NCI-H2227 (cell line): ENCODE results near the gene QRSL1.
"Not testable (repeated sequence)": the region's sequence is repeated elsewhere in the genome, so short reads cannot be mapped to it uniquely, and the experiment has no call there.

Experiments used
- DNase-seq: peaks from one replicate; lab custom pipeline; 2025; ENCODE audit not compliant: unreplicated experiment; lab: John Stamatoyannopoulos, UW

QRSL1 gene

GRCh38 chr6:106623039-106623438 is 6.3 kb upstream of the QRSL1 start:
- DNase-seq = no peak

DNA sequence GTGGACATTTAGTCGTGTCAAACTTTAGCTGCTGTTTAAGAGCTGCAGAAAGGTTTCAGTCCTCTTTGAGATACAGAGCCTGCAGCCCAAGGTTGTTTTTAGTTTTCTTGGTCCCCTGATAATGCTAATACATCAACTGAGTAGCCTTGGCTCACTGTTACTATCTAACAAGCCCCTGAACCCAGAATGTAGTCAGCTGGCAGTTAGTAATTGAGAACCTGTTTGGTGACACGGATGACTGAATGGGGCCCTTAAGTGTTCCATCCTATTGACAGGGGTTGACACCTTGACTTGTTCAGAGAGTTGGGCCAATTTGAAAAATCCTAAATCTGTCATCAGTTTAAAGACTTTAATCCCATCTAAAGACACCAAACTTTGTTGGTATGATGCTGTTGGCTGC is 2.9 kb upstream of the QRSL1 start:
- no peak for DNase-seq

DNA sequence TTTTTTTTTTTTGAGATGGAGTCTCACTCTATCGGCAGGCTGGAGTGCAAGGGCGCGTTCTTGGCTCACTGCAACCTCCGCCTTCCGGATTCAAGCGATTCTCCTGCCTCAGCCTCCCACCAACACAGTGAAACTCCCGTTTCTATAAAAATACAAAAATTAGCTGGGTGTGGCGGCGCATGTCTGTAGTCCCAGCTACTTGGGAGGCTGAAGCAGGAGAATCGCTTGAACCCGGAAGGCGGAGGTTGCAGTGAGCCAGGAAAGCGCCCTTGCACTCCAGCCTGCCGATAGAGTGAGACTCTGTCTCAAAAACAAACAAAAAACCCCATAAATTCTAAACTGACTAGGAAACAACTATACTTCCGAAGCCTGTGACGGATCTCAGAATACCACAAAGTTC is 1.6 kb upstream of the QRSL1 start:
- DNase-seq = not testable (repeated sequence)

- no peak for DNase-seq
Observed at GRCh38 chr6:106628658-106629102, 698 bp upstream of the QRSL1 start.

GRCh38 chr6:106629859-106630163 is 433 bp downstream of the QRSL1 start:
- peak; percentile 43 for DNase-seq

DNA sequence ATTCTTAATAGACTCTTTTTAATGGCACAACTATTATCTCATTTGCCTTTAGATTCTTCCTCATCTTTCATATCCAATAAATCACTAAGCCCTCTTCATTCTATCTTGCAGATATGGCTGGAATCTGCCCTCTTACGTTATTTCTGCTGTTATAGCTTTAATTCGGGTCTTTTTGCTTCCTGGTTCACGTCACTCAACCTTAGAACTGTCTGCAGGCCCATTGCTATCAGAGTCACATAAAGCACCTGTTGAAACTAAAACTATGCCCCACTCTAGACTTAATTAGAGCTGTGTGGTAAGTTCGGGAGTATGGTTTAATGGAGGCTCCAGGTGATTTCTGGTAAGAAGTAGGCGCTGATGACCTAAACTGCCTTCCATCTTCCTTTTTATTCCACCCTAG is 988 bp downstream of the QRSL1 start:
- no peak for DNase-seq

DNA sequence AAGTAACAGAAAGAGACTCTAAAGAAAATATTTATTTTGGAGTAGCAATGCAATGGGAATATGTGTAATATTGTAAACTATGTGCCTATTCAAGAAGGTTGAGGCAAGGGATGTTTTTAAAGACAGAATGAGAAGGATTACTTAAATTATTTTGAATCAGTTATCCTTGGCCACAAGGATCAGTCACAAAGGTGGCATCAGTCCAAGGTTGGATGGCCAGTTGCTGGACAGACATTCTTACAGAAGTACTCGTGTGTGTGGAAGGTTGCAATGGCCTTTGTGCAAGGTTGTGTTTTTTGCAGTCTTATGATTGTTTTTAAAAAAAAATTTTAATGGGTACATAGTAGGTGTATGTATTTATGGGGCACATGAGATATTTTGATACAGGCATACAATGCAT is 2.0 kb downstream of the QRSL1 start:
- no peak for DNase-seq

GRCh38 chr6:106634565-106634964 is 5.2 kb downstream of the QRSL1 start:
- DNase-seq = no peak

DNA sequence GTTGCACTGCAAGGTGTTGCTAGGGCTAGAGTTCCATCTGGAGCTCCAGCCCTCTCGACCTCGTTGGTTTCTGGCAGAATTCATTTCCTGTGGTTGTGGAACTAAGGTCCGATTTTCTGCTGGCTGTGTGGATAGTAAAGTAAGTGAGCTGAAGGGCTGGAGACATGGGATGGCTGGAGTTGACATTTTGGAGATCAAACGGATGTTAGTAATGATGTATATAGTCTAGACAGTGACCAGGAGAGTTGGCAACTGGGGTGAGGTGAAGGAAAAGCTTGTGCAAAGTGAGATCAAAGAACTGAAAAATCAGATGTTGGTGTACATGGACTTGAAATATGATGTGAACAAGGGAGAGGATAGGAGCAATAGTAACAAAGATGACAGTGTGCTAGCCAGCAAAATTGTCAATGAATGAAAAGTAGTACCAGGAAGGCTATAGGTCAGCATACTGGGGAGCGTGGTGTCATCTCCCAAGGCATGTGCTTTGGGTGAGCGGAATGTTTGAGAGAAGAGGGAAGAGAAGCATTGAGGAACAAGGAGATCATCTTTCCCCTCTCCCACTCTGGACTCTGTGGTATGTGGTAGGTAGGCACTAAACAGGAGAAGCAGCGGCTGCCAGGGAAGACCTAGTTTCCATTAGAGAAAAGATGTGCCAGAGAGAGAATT is 7.8 kb downstream of the QRSL1 start:
- DNase-seq = no peak

GRCh38 chr6:106637717-106638341 is 8.5 kb downstream of the QRSL1 start:
- DNase-seq = no peak

GRCh38 chr6:106639812-106640211 is 10.4 kb downstream of the QRSL1 start:
- no peak for DNase-seq

DNA sequence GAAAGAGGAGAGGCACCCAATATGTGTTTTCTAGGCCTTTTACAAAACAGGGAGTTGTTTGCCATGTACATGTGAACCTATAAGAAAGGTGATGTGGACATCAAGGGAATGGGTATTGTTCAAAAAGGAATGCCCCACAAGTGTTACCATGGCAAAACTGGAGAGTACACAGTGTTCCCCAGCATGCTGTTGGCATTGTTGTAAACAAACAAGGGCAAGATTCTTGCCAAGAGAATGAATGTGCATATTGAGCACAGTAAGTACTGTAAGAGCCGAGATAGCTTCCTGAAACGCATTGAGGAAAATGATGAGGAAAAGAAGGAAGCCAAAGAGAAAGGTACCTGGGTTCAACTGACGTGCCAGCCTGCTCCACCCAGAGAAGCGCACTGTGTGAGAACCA is 13.1 kb downstream of the QRSL1 start:
- DNase-seq = no peak

DNA sequence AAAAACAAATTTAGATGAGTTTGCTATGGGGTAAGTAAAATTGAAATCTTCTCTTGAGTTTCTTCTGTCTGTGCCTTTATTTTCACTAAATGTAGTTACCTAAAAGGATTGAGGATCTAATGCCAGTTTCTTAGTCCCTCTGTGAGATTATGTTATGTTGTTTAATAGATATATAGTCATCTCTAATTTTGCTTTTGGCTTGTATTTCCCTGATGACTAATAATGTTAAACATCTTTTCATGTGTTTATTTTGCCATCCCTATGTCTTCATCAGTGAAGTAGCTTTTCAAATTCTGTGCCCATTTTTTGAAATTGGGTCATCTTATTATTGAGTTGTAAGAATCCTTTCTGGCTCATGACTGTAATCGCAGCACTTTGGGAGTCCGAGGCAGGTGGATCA is 13.7 kb downstream of the QRSL1 start:
- no peak for DNase-seq

DNA sequence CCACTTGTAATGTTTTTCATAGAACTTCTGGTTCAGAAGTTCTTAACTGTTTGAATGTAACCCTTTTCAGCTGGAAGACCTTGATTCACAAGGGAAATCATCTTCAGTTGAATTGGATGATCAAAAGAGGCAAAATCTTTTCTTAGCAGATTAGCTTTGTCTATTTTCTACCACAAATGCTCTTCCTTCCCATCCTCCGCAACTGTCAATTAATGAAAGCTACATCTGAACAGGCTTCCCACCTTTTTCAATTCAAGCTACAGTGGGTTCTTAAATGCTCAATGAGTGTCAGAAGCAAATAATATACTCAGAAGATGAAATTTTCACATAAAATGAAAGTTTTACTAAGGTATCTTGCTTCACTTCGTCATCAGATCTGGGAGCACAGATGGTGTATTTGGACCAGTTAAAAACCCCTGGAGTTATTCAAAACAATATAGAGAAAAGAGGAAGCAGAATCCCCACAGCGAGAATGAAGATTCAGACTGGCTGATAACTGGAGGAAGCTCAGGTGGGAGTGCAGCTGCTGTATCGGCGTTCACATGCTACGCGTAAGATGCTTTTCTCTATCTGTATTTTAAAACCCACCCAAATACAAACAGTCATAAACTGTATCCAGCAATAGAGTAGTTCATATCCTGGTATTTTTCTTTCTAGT is 19.4 kb downstream of the QRSL1 start:
- no peak for DNase-seq

- DNase-seq = no peak
Observed at GRCh38 chr6:106658469-106658868, 29.1 kb downstream of the QRSL1 start.

DNA sequence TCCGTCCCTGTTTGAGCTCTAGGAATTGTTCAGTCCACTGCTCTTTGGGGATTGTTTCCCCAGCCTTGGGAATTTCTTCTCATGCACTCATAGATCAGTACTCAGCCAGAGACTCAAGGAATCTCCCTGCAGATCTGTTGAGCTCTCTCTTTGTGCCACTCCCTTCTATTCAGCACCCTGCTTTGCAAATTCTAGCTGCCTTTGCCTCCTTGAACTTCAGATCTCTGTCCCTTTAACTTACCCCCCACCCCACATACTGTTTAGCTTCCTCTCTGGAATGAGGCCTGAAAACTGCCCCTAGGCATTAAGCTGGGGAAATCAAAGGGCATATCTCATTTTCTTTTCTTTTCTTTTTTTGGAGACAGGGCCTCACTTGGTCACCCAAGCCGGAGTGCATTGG is 30.5 kb downstream of the QRSL1 start:
- no peak for DNase-seq

GRCh38 chr6:106662458-106662857 is 33.1 kb downstream of the QRSL1 start:
- no peak for DNase-seq

DNA sequence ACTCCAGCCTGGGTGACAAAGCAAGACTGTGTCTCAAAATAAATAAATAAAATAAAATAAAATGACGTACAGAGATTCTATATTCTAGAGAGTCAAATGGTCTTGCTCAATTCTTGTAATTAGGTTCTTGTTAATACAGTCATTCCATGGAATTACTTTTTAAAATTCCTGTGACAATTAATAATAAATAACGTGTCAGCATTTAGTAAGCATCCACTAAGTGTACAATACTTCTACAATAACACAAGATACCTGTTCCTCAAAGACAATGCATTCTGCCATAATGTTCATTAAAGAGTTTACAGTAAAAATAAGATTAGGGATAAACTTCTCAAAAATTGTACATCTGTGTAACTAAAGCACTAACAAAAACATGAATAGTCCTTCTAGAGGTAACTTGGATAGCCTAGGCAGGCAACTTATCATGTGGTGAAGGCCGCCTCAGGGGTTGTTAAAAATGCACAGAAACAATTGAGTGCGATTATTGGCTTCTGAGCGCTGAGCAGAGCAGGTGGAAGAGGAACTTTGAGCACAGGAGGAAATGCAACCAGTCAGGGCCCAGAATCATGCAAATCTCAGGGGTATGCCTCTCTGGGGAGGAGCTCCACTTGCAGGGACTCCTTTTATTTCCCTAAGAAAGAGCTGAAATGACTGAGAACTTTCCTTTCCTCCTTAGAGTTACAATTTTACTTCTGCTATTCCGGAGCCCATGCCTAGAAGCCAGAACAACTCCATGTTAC is 37.1 kb downstream of the QRSL1 start:
- DNase-seq = no peak

DNA sequence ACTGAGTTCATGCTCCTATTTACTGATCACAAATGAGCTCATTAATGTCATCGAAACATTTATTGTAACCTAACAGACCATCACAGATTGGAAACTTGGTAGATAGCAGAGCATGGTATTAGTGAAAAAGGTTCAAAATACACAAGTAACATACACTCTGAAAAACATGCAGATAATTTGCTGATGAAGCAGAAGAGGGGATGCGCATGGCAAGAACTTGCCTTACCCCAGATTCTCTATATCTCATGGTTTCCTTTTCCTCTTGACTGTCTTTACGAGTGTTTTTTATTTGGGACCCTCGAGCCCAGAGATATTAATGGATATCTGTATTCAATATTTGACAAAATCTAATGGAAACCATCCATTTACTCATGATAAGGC is 37.6 kb downstream of the QRSL1 start:
- DNase-seq = no peak

GRCh38 chr6:106670236-106670635 is 40.9 kb downstream of the QRSL1 start:
- DNase-seq = no peak

DNA sequence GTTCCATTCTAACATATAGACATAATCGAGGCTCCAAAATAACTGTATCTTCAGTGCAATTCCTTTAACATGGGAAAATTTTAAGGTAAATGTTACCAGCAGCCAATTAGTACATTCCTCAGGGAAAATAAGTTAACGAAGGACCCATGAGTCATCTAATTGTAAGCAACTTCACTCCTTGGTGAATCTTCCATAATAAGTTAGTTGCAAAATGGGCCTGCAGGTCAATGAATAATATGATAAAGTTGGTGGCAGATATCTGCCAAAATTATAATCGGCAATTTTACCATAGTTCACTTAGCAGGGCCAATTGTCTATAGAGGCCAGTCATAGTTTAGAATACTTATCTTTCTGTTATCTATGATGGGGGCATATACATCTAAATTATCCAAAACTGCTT is 42.3 kb downstream of the QRSL1 start:
- DNase-seq = no peak
